ENCODE measurements around the gene MAGEB3. TPM values are rescaled to one million over a fixed set of nuclear protein-coding genes. Genes with fewer than 3 reads are reported as not detected.

The MAGEB3 gene
- polyA plus RNA-seq, 1 experiment, result not detected

DNA sequence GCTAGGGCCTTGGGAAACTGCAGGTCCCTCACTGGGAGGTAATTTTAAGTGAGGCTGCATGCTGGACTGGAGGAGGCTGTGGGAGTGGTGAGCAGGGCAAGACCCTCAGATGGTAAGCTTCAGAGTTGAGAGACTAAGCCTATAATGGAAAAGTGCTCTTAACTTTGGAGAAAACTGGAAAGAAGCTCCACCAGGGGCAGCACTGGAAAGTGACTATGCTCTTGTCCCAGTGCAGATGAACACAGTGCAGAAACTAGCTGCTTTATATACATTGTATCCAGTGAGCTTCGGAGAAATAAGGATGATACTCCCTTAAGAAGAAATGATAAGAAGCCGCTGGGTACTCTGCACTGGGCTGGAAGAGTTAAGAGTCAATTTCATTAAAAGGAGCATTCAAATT, 18.3 kb upstream of the MAGEB3 start:
- Histone ChIP-seq H3K4me3 (ENCODE audit: low read depth, low read length) (no peak overlapping the region), H3K27me3 (ENCODE audit: control insufficient read depth, insufficient read depth, low read length) (no peaks in the 10 kb centered on the region), H3K36me3 (ENCODE audit: control insufficient read depth, insufficient read depth, low read length) (no peaks in the 10 kb centered on the region)
- ChIA-PET CTCF (no interaction called here), POLR2A (no interaction called here)
- no peak for DNase-seq (ENCODE audit: low read depth)
- no peak for TF ChIP-seq CTCF (IDR thresholded peaks at IDR 0.05; ENCODE audit: insufficient read depth, low read depth, low read length)

DNA sequence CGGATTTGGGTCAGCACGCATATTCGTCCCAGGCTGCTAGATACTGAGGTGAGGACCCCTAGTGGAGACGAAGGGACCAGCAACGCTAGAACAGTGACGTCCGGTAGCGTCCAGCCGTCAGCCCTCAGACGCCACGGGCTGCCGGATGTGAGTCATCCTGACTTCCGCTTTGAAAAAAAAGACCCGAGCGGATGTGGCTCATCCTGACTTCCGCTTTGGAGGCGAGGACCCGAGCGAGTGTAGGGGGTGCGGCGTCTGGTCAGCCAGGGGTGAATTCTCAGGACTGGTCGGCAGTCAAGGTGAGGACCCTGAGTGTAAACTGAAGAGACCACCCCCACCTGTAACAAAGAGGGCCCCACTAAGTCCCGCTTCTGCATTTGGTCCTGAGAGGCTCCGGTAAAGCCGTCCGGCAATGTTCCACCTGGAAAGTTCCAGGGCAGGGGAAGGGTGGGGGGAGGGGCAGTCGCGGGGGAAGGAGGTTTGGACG, 15.1 kb upstream of the MAGEB3 start, which contains the start of gene MAGEB2:
Gene MAGEB2, plus strand, starts transcription at position 207 of the 487 bp plus-strand sequence. CDS start 3,018 bp downstream, outside the sequence.
- DNase-seq (ENCODE audit: low read depth), result no peak
- ChIA-PET CTCF (no interaction called here), POLR2A (no interaction called here)
- H3K36me3 ChIP-seq (ENCODE audit: control insufficient read depth, insufficient read depth, low read length), result no peaks in the 10 kb centered on the region
- no peaks in the 10 kb centered on the region for H3K27me3 ChIP-seq (ENCODE audit: control insufficient read depth, insufficient read depth, low read length)
- H3K4me3 ChIP-seq (ENCODE audit: low read depth, low read length), result no peak within 1 kb of the TSS
- no peak for TF ChIP-seq CTCF (IDR thresholded peaks at IDR 0.05; ENCODE audit: insufficient read depth, low read depth, low read length)

GRCh38 chrX:30217465-30217864, 13.0 kb upstream of the MAGEB3 start:
- H3K27me3 ChIP-seq (ENCODE audit: control insufficient read depth, insufficient read depth, low read length), result no peaks in the 10 kb centered on the region
- DNase-seq (ENCODE audit: low read depth), result no peak
- TF ChIP-seq CTCF (IDR thresholded peaks at IDR 0.05; ENCODE audit: insufficient read depth, low read depth, low read length), result no peak
- no peaks in the 10 kb centered on the region for H3K36me3 ChIP-seq (ENCODE audit: control insufficient read depth, insufficient read depth, low read length)
- H3K4me3 ChIP-seq (ENCODE audit: low read depth, low read length), result no peak overlapping the region
- POLR2A ChIA-PET, result no interaction called here
- CTCF ChIA-PET, result no interaction called here

DNA sequence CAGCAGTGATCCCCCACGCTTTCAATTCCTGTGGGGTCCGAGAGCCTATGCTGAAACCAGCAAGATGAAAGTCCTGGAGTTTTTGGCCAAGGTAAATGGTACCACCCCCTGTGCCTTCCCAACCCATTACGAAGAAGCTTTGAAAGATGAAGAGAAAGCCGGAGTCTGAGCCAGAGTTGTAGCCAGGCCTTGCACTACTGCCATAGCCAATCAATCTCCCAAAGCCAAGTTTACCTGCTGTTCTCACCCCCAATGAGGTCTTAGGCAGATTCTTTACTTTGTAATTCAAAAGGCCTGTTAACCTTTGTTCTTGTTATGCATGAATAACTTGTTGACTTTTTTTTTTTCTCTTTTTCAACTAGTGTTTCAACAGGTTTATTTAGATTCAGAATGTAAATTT, 11.1 kb upstream of the MAGEB3 start:
- TF ChIP-seq CTCF (IDR thresholded peaks at IDR 0.05; ENCODE audit: insufficient read depth, low read depth, low read length), result no peak
- DNase-seq (ENCODE audit: low read depth), result no peak
- ChIA-PET CTCF (no interaction called here), POLR2A (no interaction called here)
- no peaks in the 10 kb centered on the region for H3K27me3 ChIP-seq (ENCODE audit: control insufficient read depth, insufficient read depth, low read length)
- H3K4me3 ChIP-seq (ENCODE audit: low read depth, low read length), result no peak overlapping the region
- no peaks in the 10 kb centered on the region for H3K36me3 ChIP-seq (ENCODE audit: control insufficient read depth, insufficient read depth, low read length)

DNA sequence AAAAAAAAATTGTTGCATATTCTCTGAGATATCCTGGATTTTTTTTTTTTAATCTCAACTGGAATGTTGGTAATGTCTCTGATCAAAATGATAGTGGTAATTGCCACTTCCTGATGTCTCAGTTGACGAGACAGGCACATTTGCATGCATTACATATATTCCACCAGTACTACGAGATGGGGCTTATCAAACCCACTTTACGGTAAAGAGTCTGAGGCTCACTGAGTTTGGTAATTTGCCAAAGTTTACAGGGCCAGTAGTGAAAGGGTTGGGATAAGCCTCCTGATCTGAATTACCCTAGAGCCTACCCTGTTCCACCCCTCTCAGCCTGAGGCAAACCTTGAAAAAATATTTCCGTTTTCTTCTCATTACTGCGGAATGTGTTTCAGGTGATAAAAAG, 9.8 kb upstream of the MAGEB3 start:
- Histone ChIP-seq H3K36me3 (ENCODE audit: control insufficient read depth, insufficient read depth, low read length) (no peaks in the 10 kb centered on the region), H3K4me3 (ENCODE audit: low read depth, low read length) (no peak overlapping the region), H3K27me3 (ENCODE audit: control insufficient read depth, insufficient read depth, low read length) (no peaks in the 10 kb centered on the region)
- no peak for DNase-seq (ENCODE audit: low read depth)
- POLR2A ChIA-PET, result no interaction called here
- CTCF ChIA-PET, result no interaction called here
- no peak for TF ChIP-seq CTCF (IDR thresholded peaks at IDR 0.05; ENCODE audit: insufficient read depth, low read depth, low read length)

Measured in BJ (cell line).